Brain microvascular endothelial cell (primary cell): ENCODE data around the gene FAM83B.

ENCODE experiments used
- DNase-seq: peaks from one replicate; pipeline ENCODE4 v3.0.0-alpha.2; 2020
- H3K27ac ChIP-seq: fragments of 250-450 bp; sonication (Bioruptor Pico); 2 replicates; pipeline ENCODE4 v1.5.1; 2020; ENCODE audit warnings: mild to moderate bottlenecking, moderate library complexity
- H3K27me3 ChIP-seq: fragments of 250-450 bp; sonication (Bioruptor Pico); replicated peaks from 2 replicates; pipeline ENCODE4 v1.5.1; 2020; ENCODE audit warnings: mild to moderate bottlenecking
- H3K36me3 ChIP-seq: fragments of 250-450 bp; sonication (Bioruptor Pico); replicated peaks from 2 replicates; pipeline ENCODE4 v1.5.1; 2020; ENCODE audit warnings: mild to moderate bottlenecking
- H3K4me3 ChIP-seq: 2 replicates; pipeline ENCODE4 v1.5.1; 2011; ENCODE audit warnings: low read depth, mild to moderate bottlenecking, control low read depth, low read length, moderate library complexity
- CTCF ChIP-seq: IDR thresholded peaks from 2 replicates; pipeline ENCODE4 v1.5.1; 2011; ENCODE audit warnings: low read depth, mild to moderate bottlenecking, moderate library complexity, low read length, control low read depth, inconsistent platforms; ENCODE audit errors: missing control alignments
- in situ Hi-C: cut with HindIII; loops from 2 replicates; pipeline ENCODE4 v1.10.0; 2017; ENCODE audit warnings: low sequenced_read_pairs, low pct_ligation_motif_present

Gene FAM83B

GRCh38 chr6:54850114-54850513 is 3.5 kb downstream of the FAM83B start:
- in situ Hi-C loops = no loop called here
- Histone ChIP-seq H3K27me3 (peaks cover 10% of the 10 kb centered on the region), H3K27ac (no peak overlapping the region), H3K4me3 (no peak overlapping the region), H3K36me3 (no peaks in the 10 kb centered on the region)
- DNase-seq = no peak
- TF ChIP-seq CTCF = no peak

- in situ Hi-C loops = no loop called here
- H3K27ac ChIP-seq = no peak overlapping the region
- DNase-seq = no peak
- no peak for TF ChIP-seq CTCF
- no peaks in the 10 kb centered on the region for H3K36me3 ChIP-seq
- H3K27me3 ChIP-seq = no peaks in the 10 kb centered on the region
- no peak overlapping the region for H3K4me3 ChIP-seq
These were observed 9.6 kb downstream of the FAM83B start for GRCh38 chr6:54856129-54856528.

- no peaks in the 10 kb centered on the region for H3K27me3 ChIP-seq
- H3K36me3 ChIP-seq = no peaks in the 10 kb centered on the region
- TF ChIP-seq CTCF = no peak
- in situ Hi-C loops = no loop called here
- no peak overlapping the region for H3K4me3 ChIP-seq
- H3K27ac ChIP-seq = no peak overlapping the region
- no peak for DNase-seq
These were observed 13.6 kb downstream of the FAM83B start for GRCh38 chr6:54860132-54860531.

- peak; percentile 36 for DNase-seq
- H3K27ac ChIP-seq = no peak overlapping the region
- in situ Hi-C loops = no loop called here
- H3K4me3 ChIP-seq = no peak overlapping the region
- no peaks in the 10 kb centered on the region for H3K27me3 ChIP-seq
- TF ChIP-seq CTCF = no peak
- H3K36me3 ChIP-seq = no peaks in the 10 kb centered on the region
These were observed 14.2 kb downstream of the FAM83B start for GRCh38 chr6:54860739-54861138.

- DNase-seq = no peak
- no peaks in the 10 kb centered on the region for H3K36me3 ChIP-seq
- H3K27ac ChIP-seq = no peak overlapping the region
- H3K27me3 ChIP-seq = no peaks in the 10 kb centered on the region
- no peak overlapping the region for H3K4me3 ChIP-seq
- TF ChIP-seq CTCF = no peak
- in situ Hi-C loops = no loop called here
These were observed 15.5 kb downstream of the FAM83B start for GRCh38 chr6:54861905-54862616.

GRCh38 chr6:54864272-54864671 is 17.7 kb downstream of the FAM83B start:
- no peak for DNase-seq
- H3K27ac ChIP-seq = no peak overlapping the region
- no peak for TF ChIP-seq CTCF
- H3K36me3 ChIP-seq = no peaks in the 10 kb centered on the region
- H3K27me3 ChIP-seq = no peaks in the 10 kb centered on the region
- in situ Hi-C loops = no loop called here
- H3K4me3 ChIP-seq = no peak overlapping the region
